Measurements from ENCODE around the gene MAST1.

- TF ChIP-seq POLR2A (IDR thresholded peaks at IDR 0.05) (no peak), CTCF (IDR thresholded peaks at IDR 0.05) (no peak)
Observed at GRCh38 chr19:12873891-12874745, 35.8 kb downstream of the MAST1 start.

Data from testis (tissue), 2 donors.